ENCODE results near the gene SLC34A3.
"Not testable (repeated sequence)": the region's sequence is repeated elsewhere in the genome, so short reads cannot be mapped to it uniquely, and the experiment has no call there.

The SLC34A3 gene

GRCh38 chr9:137255448-137256114 lies 24.9 kb downstream of the SLC34A3 start:
- no peak for DNase-seq (ENCODE audit: low spot score)

GRCh38 chr9:137256362-137256761 lies 25.7 kb downstream of the SLC34A3 start:
- no peak for DNase-seq (ENCODE audit: low spot score)

- DNase-seq (ENCODE audit: low spot score) = no peak
Observed at GRCh38 chr9:137256856-137257255, 26.2 kb downstream of the SLC34A3 start.

- not testable (repeated sequence) for DNase-seq (ENCODE audit: low spot score)
Observed at GRCh38 chr9:137262173-137262908, 31.6 kb downstream of the SLC34A3 start.

- DNase-seq (ENCODE audit: low spot score) = no peak
Observed at GRCh38 chr9:137262909-137263285, 32.2 kb downstream of the SLC34A3 start.

GRCh38 chr9:137263506-137263905 lies 32.8 kb downstream of the SLC34A3 start:
- no peak for DNase-seq (ENCODE audit: low spot score)

- DNase-seq (ENCODE audit: low spot score) = no peak
Observed at GRCh38 chr9:137264067-137264466, 33.4 kb downstream of the SLC34A3 start.

- no peak for DNase-seq (ENCODE audit: low spot score)
Observed at GRCh38 chr9:137265496-137266161, 34.9 kb downstream of the SLC34A3 start.

- peak; percentile 63 for DNase-seq (ENCODE audit: low spot score)
Observed at GRCh38 chr9:137266162-137266527, 35.4 kb downstream of the SLC34A3 start.

- peak; percentile 63 for DNase-seq (ENCODE audit: low spot score)
Observed at GRCh38 chr9:137266585-137267453, 36.1 kb downstream of the SLC34A3 start.

- no peak for DNase-seq (ENCODE audit: low spot score)
Observed at GRCh38 chr9:137267933-137268355, 37.2 kb downstream of the SLC34A3 start.

- DNase-seq (ENCODE audit: low spot score) = no peak
Observed at GRCh38 chr9:137268538-137269201, 38.0 kb downstream of the SLC34A3 start.

GRCh38 chr9:137269231-137269772 lies 38.6 kb downstream of the SLC34A3 start:
- DNase-seq (ENCODE audit: low spot score) = no peak

- no peak for DNase-seq (ENCODE audit: low spot score)
Observed at GRCh38 chr9:137270929-137271695, 40.4 kb downstream of the SLC34A3 start.

GRCh38 chr9:137271696-137272076 lies 41.0 kb downstream of the SLC34A3 start:
- no peak for DNase-seq (ENCODE audit: low spot score)

GRCh38 chr9:137272241-137273094 lies 41.8 kb downstream of the SLC34A3 start:
- peak; percentile 62 for DNase-seq (ENCODE audit: low spot score)

- DNase-seq (ENCODE audit: low spot score) = no peak
Observed at GRCh38 chr9:137273095-137273490, 42.4 kb downstream of the SLC34A3 start.

- DNase-seq (ENCODE audit: low spot score) = no peak
Observed at GRCh38 chr9:137273611-137274320, 43.1 kb downstream of the SLC34A3 start.

- no peak for DNase-seq (ENCODE audit: low spot score)
Observed at GRCh38 chr9:137275203-137275587, 44.5 kb downstream of the SLC34A3 start.
